MM.1S (cell line): Measurements from ENCODE around the gene CCDC187.

Source experiments
- DNase-seq: peaks from one replicate; pipeline ENCODE4 v3.0.0-alpha.2; 2015
- H2AFZ ChIP-seq: fragments of 300-600 bp; sonication (generic); 2 replicates; pipeline ENCODE4 v1.6.0; 2016; ENCODE audit warnings: antibody characterized with exemption, low read length
- H3F3A ChIP-seq: fragments of 300-600 bp; sonication (generic); 2 replicates; pipeline ENCODE4 v1.6.1; 2016; ENCODE audit warnings: mild to moderate bottlenecking, antibody characterized with exemption, low read length, moderate library complexity, mixed read lengths; ENCODE audit not compliant: insufficient read depth
- H3K27ac ChIP-seq: fragments of 300-600 bp; sonication (generic); 2 replicates; pipeline ENCODE4 v1.5.1; 2016; ENCODE audit warnings: mild to moderate bottlenecking, low read length
- H3K27me3 ChIP-seq: fragments of 300-600 bp; sonication (generic); replicated peaks from 2 replicates; pipeline ENCODE4 v1.6.0; 2016; ENCODE audit warnings: low read length; ENCODE audit not compliant: insufficient read depth
- H3K36me3 ChIP-seq: fragments of 300-600 bp; sonication (generic); replicated peaks from 2 replicates; pipeline ENCODE4 v1.6.1; 2016; ENCODE audit warnings: mild to moderate bottlenecking, low read length, mixed read lengths; ENCODE audit not compliant: insufficient read depth
- H3K4me1 ChIP-seq: fragments of 300-600 bp; sonication (generic); 2 replicates; pipeline ENCODE4 v1.6.1; 2016; ENCODE audit warnings: low read length, mixed read lengths
- H3K4me2 ChIP-seq: fragments of 300-600 bp; sonication (generic); 2 replicates; pipeline ENCODE4 v1.6.0; 2016; ENCODE audit warnings: low read depth, low read length
- H3K4me3 ChIP-seq: fragments of 300-600 bp; sonication (generic); 2 replicates; pipeline ENCODE4 v1.5.1; 2016; ENCODE audit warnings: low read length, mixed read lengths
- H3K79me2 ChIP-seq: fragments of 300-600 bp; sonication (generic); 2 replicates; pipeline ENCODE4 v1.6.1; 2016; ENCODE audit warnings: mixed run types, low read length, mixed read lengths
- H3K9ac ChIP-seq: fragments of 300-600 bp; sonication (generic); 2 replicates; pipeline ENCODE4 v1.6.1; 2016; ENCODE audit warnings: low read length, mixed read lengths
- H3K9me2 ChIP-seq: fragments of 300-600 bp; sonication (generic); replicated peaks from 2 replicates; pipeline ENCODE4 v1.6.1; 2016; ENCODE audit warnings: mild to moderate bottlenecking, low read length, mixed read lengths; ENCODE audit not compliant: insufficient read depth
- H3K9me3 ChIP-seq: fragments of 300-600 bp; sonication (generic); replicated peaks from 2 replicates; pipeline ENCODE4 v1.6.1; 2016; ENCODE audit warnings: mild to moderate bottlenecking, low read length, mixed read lengths; ENCODE audit not compliant: insufficient read depth
- H4K20me1 ChIP-seq: fragments of 300-600 bp; sonication (generic); 2 replicates; pipeline ENCODE4 v1.6.1; 2016; ENCODE audit warnings: mild to moderate bottlenecking, low read length, moderate library complexity, mixed read lengths; ENCODE audit not compliant: insufficient read depth
- CTCF ChIP-seq: fragments of 300-600 bp; sonication (generic); IDR thresholded peaks from 2 replicates; pipeline ENCODE4 v1.5.1; 2016; ENCODE audit warnings: antibody characterized with exemption, low read length, mixed read lengths
- EZH2 ChIP-seq: fragments of 300-600 bp; sonication (generic); optimal IDR thresholded peaks from 2 replicates; pipeline ENCODE3; 2017; ENCODE audit warnings: low read depth, mild to moderate bottlenecking, antibody characterized with exemption, low read length, mixed read lengths
- EZH2phosphoT487 ChIP-seq: fragments of 300-600 bp; sonication (generic); IDR thresholded peaks from 2 replicates; pipeline ENCODE4 v1.6.1; 2018; ENCODE audit warnings: antibody characterized with exemption, low read length

Gene CCDC187

GRCh38 chr9:136233868-136234267 lies 70.0 kb downstream of the CCDC187 start:
- Histone ChIP-seq H3K9ac (no peak overlapping the region), H2AFZ (no peak overlapping the region), H3F3A (no peaks in the 10 kb centered on the region), H3K9me2 (no peaks in the 10 kb centered on the region), H3K27ac (no peak overlapping the region), H3K79me2 (peaks cover 83% of the 10 kb centered on the region), H4K20me1 (peaks cover 6% of the 10 kb centered on the region; the same call in 1 of the 2 replicates), H3K9me3 (no peaks in the 10 kb centered on the region), H3K4me1 (no peaks in the 10 kb centered on the region), H3K36me3 (no peaks in the 10 kb centered on the region), H3K4me3 (no peak overlapping the region), H3K4me2 (no peak overlapping the region), H3K27me3 (no peaks in the 10 kb centered on the region)
- no peak for DNase-seq
- TF ChIP-seq EZH2phosphoT487: no peak
- TF ChIP-seq EZH2: no peak
- no peak for TF ChIP-seq CTCF

- peaks cover 83% of the 10 kb centered on the region for H3K79me2 ChIP-seq
- no peaks in the 10 kb centered on the region for H3K9me2 ChIP-seq
- TF ChIP-seq CTCF (no peak), EZH2phosphoT487 (no peak), EZH2 (no peak)
- no peak overlapping the region for H3K4me2 ChIP-seq
- H3K27ac ChIP-seq: no peak overlapping the region
- no peaks in the 10 kb centered on the region for H3F3A ChIP-seq
- H3K4me3 ChIP-seq: no peak overlapping the region
- no peaks in the 10 kb centered on the region for H3K27me3 ChIP-seq
- H2AFZ ChIP-seq: no peak overlapping the region
- no peaks in the 10 kb centered on the region for H3K4me1 ChIP-seq
- H3K9ac ChIP-seq: no peak overlapping the region
- DNase-seq: no peak
- no peaks in the 10 kb centered on the region for H3K9me3 ChIP-seq
- 0 out of 2 replicates have a peak, but pooled peaks cover 2% of the 10 kb centered on the region for H4K20me1 ChIP-seq
- H3K36me3 ChIP-seq: no peaks in the 10 kb centered on the region
Measured at GRCh38 chr9:136233411-136233810, 70.5 kb downstream of the CCDC187 start.

GRCh38 chr9:136232969-136233368 lies 70.9 kb downstream of the CCDC187 start:
- Histone ChIP-seq H3K79me2 (peaks cover 83% of the 10 kb centered on the region), H3K9ac (no peak overlapping the region), H3K4me2 (no peak overlapping the region), H3K36me3 (no peaks in the 10 kb centered on the region), H3K27me3 (no peaks in the 10 kb centered on the region), H3F3A (no peaks in the 10 kb centered on the region), H3K4me1 (no peaks in the 10 kb centered on the region), H2AFZ (no peak overlapping the region), H3K9me3 (no peaks in the 10 kb centered on the region), H3K9me2 (no peaks in the 10 kb centered on the region), H3K27ac (no peak overlapping the region), H3K4me3 (no peak overlapping the region), H4K20me1 (no peaks in the 10 kb centered on the region)
- no peak for TF ChIP-seq EZH2phosphoT487
- no peak for TF ChIP-seq EZH2
- no peak for TF ChIP-seq CTCF
- DNase-seq: no peak
